SIG-M5 treated with dmso at 0.1 percent for 504 hours (cell line): ENCODE results near the gene C10orf67.
"Not testable (repeated sequence)": the region's sequence is repeated elsewhere in the genome, so short reads cannot be mapped to it uniquely, and the experiment has no call there.

Experiments used
- DNase-seq: peaks from one replicate; lab custom pipeline; 2025; ENCODE audit not compliant: unreplicated experiment; lab: John Stamatoyannopoulos, UW

Gene C10orf67

GRCh38 chr10:23280419-23281043, 64.1 kb downstream of the C10orf67 start:
- DNase-seq, result no peak

GRCh38 chr10:23275355-23275754, 69.2 kb downstream of the C10orf67 start:
- no peak for DNase-seq

- not testable (repeated sequence) for DNase-seq
Measured at GRCh38 chr10:23274179-23274578, 70.4 kb downstream of the C10orf67 start.

GRCh38 chr10:23270531-23270930, 74.1 kb downstream of the C10orf67 start:
- DNase-seq, result no peak

- no peak for DNase-seq
Measured at GRCh38 chr10:23263441-23264164, 81.0 kb downstream of the C10orf67 start.

DNA sequence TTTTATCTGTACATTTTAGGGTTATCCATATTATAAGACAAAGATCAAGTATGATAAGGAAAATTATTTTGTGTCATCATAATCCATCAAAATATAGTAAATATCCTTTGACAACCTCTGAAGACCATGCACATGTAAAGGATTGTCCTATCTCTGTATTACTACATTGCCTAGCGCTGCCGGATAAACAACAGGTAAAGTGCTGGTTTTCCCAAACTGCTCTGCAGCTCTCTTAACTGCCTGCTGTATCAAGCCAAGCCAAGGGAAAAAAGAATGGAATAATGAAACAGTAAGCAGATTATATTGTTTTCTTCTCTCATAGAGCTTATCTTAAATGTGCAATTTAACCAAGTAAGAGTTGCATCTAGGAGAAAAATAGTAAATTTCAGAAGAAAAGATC, 81.7 kb downstream of the C10orf67 start:
- no peak for DNase-seq

- DNase-seq, result no peak
Measured at GRCh38 chr10:23258516-23258915, 86.1 kb downstream of the C10orf67 start.

DNA sequence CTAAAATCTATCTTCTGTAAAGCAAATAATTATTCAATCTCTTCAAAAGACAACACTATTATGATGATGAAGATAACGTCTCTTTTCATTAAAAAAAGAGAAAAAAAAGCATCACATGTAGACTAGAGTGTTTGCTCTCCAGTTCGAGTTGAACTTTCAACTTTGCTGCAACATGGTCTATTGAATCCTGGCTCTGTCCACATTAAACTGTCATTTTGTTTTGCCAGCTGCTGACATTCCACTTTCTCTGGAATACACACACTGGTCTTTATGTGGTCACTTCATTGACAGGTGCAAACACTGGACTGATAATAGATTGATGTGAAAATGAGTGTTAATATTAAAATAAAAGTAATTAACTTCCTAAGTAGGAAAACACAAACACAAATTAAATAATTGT, 90.8 kb downstream of the C10orf67 start:
- no peak for DNase-seq

DNA sequence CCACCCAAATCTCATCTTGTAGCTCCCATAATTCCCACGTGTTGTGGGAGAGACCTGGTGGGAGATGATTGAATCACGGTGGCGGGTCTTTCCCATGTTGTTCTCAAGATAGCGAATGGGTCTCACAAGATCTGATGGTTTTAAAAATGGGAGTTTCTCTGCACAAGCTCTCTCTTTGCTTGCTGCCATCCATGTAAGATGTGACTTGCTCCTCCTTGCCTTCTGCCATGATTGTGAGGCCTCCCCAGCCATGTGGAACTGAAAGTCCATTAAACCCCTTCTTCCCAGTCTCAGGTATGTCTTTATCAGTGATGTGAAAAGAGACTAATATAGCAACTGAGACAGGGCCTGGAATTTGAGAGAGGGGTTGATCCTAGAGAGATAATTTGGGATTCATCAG, 91.7 kb downstream of the C10orf67 start:
- DNase-seq, result not testable (repeated sequence)

- DNase-seq, result not testable (repeated sequence)
Measured at GRCh38 chr10:23241779-23242178, 102.8 kb downstream of the C10orf67 start.

DNA sequence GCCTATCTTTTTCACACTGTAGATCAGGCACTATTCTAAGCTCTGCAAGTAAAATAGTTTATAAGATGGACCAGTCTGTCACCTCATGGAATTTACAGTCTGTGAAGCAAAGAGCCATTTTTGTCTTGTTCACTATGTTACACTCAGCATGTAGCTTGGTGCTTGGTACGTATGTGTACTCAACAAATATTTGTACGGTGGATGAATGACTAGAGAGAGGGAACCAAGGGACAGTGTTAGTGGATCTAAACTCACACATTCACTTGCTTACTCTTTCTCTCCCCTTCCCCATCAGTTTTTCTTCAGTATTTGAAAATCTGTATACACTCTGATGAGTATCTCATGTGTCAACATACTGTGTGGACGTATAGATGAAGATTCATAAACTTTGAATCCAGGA, 106.6 kb downstream of the C10orf67 start:
- no peak for DNase-seq

- DNase-seq, result no peak
Measured at GRCh38 chr10:23230582-23230981, 114.0 kb downstream of the C10orf67 start.

DNA sequence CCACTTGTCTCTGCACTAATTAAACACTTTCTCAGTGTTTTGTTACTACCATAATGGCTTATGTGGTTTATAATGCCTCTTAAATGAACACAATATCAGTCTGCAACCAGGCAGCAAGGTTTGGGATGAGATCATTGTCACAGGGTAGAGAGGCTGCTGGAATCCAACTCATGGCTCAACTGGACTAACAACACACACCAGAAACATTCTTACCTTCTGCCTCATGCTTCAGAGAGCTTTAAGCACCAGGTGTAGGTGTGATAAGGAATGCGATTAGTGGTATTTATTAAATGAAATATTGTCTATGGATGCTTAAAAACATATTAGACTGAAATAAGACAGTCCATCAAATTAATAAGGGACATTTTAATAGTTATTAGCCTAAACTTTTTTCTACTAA, 127.1 kb downstream of the C10orf67 start:
- DNase-seq, result no peak

- no peak for DNase-seq
Measured at GRCh38 chr10:23205972-23206642, 138.5 kb downstream of the C10orf67 start.

DNA sequence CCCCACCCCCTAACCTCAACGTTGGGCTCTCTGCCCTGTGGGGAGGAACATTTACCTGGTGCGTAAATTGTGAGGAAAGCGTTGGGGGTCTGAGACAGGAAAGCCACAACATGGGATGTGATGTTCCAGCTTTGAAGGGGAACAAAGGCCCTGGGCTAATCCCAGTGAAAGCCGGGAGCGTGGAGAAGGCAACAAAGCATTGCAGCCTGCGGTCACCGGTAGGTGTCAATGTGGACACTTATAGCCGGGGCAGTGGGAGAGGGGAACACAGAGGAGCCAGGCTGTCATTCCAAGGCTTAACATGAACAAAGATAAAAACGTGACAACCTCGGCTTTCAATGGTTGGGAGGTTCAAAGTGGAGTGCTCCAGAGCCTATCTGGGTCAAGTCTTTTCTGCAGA, 139.8 kb downstream of the C10orf67 start:
- DNase-seq, result no peak

GRCh38 chr10:23203369-23204325, 140.9 kb downstream of the C10orf67 start:
- no peak for DNase-seq

- no peak for DNase-seq
Measured at GRCh38 chr10:23202779-23203178, 141.8 kb downstream of the C10orf67 start.

GRCh38 chr10:23201837-23202236, 142.8 kb downstream of the C10orf67 start:
- no peak for DNase-seq

DNA sequence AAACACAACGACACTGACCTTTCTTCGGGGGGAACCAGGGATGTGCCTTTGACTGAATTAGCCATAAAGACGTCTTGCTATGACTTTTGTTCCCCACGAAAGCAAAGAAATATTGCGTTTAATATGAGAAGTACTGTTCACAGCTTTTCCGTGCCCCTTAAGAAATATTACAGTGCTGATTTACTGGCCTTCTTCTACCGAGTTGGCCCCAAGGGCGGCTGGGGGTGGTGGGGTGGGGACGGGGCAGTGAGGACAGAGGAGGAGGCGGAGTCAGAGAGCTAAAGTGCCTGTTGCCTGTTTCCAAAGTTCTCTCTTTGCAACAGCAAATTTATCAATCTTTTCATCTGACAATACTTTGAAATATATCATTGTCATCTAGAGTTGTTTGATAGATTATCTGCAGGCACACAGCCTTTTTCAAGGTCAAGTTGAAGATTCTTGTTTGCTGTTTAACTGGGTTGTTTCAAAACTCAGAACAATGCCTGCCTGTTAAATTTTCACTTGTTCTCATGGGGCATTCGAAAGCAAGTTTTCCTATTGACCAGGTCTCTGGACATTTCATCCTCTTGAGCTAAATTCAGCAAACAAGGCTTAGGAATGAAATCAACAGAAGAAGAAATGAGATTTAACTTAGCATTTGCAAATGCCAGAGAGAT, 143.5 kb downstream of the C10orf67 start:
- DNase-seq, result no peak

GRCh38 chr10:23200586-23200985, 144.0 kb downstream of the C10orf67 start:
- DNase-seq, result no peak
